ENCODE results near the gene RNF151. TPM values are rescaled to one million over a fixed set of nuclear protein-coding genes. Genes with fewer than 3 reads are reported as not detected.

Gene RNF151
- polyA plus RNA-seq, 1 donor from 2014 or later = not detected

DNA sequence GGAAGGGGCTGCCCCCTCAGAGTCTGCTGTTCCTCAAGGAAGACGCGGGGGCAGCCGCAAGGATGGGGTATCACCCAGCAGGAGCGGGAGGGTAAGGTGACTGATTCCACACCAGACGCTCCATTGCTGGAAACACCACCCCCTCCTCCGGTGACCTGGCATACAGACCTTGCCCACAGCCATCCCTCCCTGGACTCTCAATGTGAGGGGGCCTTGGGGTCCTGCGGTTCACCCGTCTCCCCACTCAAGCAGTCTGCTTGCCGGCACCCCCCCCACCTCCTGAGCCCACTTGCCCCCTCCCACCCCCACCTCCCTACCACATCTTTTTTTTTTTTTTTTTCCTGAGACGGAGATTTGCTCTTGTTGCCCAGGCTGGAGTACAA lies 36.3 kb upstream of the RNF151 start:
- H4K20me1 ChIP-seq (ENCODE audit: insufficient read depth) = no peaks in the 10 kb centered on the region
- no peaks in the 10 kb centered on the region for H3K36me3 ChIP-seq (ENCODE audit: insufficient read depth, low read length)
- H3K9ac ChIP-seq (ENCODE audit: low read length) = no peak overlapping the region
- no peak overlapping the region for H3K4me3 ChIP-seq (ENCODE audit: low read length)
- H3K9me3 ChIP-seq (ENCODE audit: low read length) = no peaks in the 10 kb centered on the region
- H3K4me2 ChIP-seq (ENCODE audit: low read length) = no peak overlapping the region
- no peak overlapping the region for H2AFZ ChIP-seq (ENCODE audit: low read depth, low read length)
- no peaks in the 10 kb centered on the region for H3F3A ChIP-seq (ENCODE audit: insufficient read depth, low read length, poor library complexity, severe bottlenecking)
- no peaks in the 10 kb centered on the region for H3K9me2 ChIP-seq (ENCODE audit: insufficient read depth, low read length)
- TF ChIP-seq MXI1 (conservative IDR thresholded peaks at IDR 0.05; ENCODE audit: poor library complexity, severe bottlenecking) = no peak
- H3K79me2 ChIP-seq (replicated peaks; ENCODE audit: insufficient read depth, low read length) = no peaks in the 10 kb centered on the region
- H3K27ac ChIP-seq (ENCODE audit: low read length) = no peak overlapping the region
- H3K27me3 ChIP-seq (ENCODE audit: insufficient read depth, low read depth, low read length) = no peaks in the 10 kb centered on the region

DNA sequence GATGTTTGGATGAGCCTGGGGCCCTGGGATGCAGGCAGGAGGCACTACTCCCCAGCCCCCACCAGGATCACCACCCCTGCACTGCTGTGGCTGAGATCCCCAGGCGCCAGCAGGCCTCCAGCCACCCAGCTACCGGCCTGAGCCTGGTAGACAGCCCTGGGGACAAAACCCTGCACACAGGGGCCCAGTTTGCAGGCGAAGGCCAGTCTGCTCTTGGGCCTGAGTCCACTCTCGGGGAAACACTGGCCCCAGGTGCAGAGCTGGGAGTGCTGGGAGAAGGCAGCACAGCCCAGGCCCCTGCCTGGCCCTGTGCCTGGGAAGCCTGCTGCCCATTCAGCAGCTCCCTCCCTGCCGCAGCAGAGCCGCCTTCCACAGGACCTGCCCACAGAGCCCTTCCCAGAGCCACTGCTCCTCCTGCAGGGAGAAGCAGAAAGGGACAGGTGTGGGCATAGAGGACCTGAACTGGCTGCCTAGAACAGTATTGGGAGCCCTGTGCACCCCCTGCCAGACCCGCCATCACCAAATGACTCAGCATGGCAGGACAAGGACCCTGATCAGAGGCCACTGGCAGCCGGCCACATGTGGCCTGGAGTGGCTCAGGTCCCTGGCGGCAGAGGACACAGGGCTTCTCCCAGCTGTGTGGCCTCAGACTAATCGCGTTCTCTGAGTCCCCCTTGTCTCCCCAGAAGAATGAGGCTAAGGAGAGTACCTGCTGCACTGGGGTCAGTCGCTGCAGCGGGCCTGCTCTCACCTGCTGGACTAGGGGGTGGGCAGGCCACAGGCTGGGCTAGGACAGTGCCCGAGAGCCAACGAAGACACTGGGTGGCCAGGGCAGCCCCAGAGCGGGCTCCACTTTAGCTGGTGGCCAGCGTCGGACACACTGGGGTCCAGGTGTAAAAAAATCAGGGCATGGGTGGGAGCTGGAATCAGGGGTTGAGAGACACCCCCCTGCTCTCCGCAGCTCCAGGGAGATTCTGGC lies 34.3 kb upstream of the RNF151 start:
- H4K20me1 ChIP-seq (ENCODE audit: insufficient read depth) = no peaks in the 10 kb centered on the region
- no peaks in the 10 kb centered on the region for H3K9me2 ChIP-seq (ENCODE audit: insufficient read depth, low read length)
- H2AFZ ChIP-seq (ENCODE audit: low read depth, low read length) = no peak overlapping the region
- H3K27me3 ChIP-seq (ENCODE audit: insufficient read depth, low read depth, low read length) = no peaks in the 10 kb centered on the region
- no peak overlapping the region for H3K27ac ChIP-seq (ENCODE audit: low read length)
- no peak overlapping the region for H3K9ac ChIP-seq (ENCODE audit: low read length)
- H3F3A ChIP-seq (ENCODE audit: insufficient read depth, low read length, poor library complexity, severe bottlenecking) = no peaks in the 10 kb centered on the region
- TF ChIP-seq, protein P1, sequence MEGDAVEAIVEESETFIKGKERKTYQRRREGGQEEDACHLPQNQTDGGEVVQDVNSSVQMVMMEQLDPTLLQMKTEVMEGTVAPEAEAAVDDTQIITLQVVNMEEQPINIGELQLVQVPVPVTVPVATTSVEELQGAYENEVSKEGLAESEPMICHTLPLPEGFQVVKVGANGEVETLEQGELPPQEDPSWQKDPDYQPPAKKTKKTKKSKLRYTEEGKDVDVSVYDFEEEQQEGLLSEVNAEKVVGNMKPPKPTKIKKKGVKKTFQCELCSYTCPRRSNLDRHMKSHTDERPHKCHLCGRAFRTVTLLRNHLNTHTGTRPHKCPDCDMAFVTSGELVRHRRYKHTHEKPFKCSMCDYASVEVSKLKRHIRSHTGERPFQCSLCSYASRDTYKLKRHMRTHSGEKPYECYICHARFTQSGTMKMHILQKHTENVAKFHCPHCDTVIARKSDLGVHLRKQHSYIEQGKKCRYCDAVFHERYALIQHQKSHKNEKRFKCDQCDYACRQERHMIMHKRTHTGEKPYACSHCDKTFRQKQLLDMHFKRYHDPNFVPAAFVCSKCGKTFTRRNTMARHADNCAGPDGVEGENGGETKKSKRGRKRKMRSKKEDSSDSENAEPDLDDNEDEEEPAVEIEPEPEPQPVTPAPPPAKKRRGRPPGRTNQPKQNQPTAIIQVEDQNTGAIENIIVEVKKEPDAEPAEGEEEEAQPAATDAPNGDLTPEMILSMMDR (IDR thresholded peaks at IDR 0.05; ENCODE audit: poor library complexity, severe bottlenecking) = no peak
- TF ChIP-seq SMC3 (conservative IDR thresholded peaks at IDR 0.05; ENCODE audit: poor library complexity) = no peak
- TF ChIP-seq, protein P2, sequence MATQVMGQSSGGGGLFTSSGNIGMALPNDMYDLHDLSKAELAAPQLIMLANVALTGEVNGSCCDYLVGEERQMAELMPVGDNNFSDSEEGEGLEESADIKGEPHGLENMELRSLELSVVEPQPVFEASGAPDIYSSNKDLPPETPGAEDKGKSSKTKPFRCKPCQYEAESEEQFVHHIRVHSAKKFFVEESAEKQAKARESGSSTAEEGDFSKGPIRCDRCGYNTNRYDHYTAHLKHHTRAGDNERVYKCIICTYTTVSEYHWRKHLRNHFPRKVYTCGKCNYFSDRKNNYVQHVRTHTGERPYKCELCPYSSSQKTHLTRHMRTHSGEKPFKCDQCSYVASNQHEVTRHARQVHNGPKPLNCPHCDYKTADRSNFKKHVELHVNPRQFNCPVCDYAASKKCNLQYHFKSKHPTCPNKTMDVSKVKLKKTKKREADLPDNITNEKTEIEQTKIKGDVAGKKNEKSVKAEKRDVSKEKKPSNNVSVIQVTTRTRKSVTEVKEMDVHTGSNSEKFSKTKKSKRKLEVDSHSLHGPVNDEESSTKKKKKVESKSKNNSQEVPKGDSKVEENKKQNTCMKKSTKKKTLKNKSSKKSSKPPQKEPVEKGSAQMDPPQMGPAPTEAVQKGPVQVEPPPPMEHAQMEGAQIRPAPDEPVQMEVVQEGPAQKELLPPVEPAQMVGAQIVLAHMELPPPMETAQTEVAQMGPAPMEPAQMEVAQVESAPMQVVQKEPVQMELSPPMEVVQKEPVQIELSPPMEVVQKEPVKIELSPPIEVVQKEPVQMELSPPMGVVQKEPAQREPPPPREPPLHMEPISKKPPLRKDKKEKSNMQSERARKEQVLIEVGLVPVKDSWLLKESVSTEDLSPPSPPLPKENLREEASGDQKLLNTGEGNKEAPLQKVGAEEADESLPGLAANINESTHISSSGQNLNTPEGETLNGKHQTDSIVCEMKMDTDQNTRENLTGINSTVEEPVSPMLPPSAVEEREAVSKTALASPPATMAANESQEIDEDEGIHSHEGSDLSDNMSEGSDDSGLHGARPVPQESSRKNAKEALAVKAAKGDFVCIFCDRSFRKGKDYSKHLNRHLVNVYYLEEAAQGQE (IDR thresholded peaks at IDR 0.05; ENCODE audit: borderline replicate concordance) = no peak
- TF ChIP-seq MXI1 (conservative IDR thresholded peaks at IDR 0.05; ENCODE audit: poor library complexity, severe bottlenecking) = no peak
- TF ChIP-seq EP300 (conservative IDR thresholded peaks at IDR 0.05; ENCODE audit: poor library complexity, severe bottlenecking) = no peak
- TF ChIP-seq RAD21 (conservative IDR thresholded peaks at IDR 0.05) = no peak
- TF ChIP-seq EZH2 (IDR thresholded peaks at IDR 0.05; ENCODE audit: borderline replicate concordance, insufficient read depth, low read length, poor library complexity, severe bottlenecking) = no peak
- no peak for TF ChIP-seq TAF1 (IDR thresholded peaks at IDR 0.05; ENCODE audit: low read depth)
- TF ChIP-seq POLR2AphosphoS5 (IDR thresholded peaks at IDR 0.05) = no peak
- no peak overlapping the region for H3K4me2 ChIP-seq (ENCODE audit: low read length)
- no peaks in the 10 kb centered on the region for H3K9me3 ChIP-seq (ENCODE audit: low read length)
- H3K36me3 ChIP-seq (ENCODE audit: insufficient read depth, low read length) = no peaks in the 10 kb centered on the region
- H3K4me3 ChIP-seq (ENCODE audit: low read length) = no peak overlapping the region
- no peaks in the 10 kb centered on the region for H3K79me2 ChIP-seq (replicated peaks; ENCODE audit: insufficient read depth, low read length)

Measured in neural cell (in vitro differentiated cells).